BLaER1 (cell line): ENCODE results near the gene PALLD.

Experiments
- H3K27ac ChIP-seq: shearing (Covaris generic); formaldehyde crosslinking; 2 replicates; pipeline ENCODE4 v1.8.1; 2022
- H3K27me3 ChIP-seq: shearing (Covaris generic); formaldehyde crosslinking; 2 replicates; pipeline ENCODE4 v1.8.1; 2022
- H3K36me3 ChIP-seq: shearing (Covaris generic); formaldehyde crosslinking; 2 replicates; pipeline ENCODE4 v1.8.1; 2022
- H3K4me1 ChIP-seq: shearing (Covaris generic); formaldehyde crosslinking; 2 replicates; pipeline ENCODE4 v1.8.1; 2022
- H3K4me2 ChIP-seq: shearing (Covaris generic); formaldehyde crosslinking; 2 replicates; pipeline ENCODE4 v1.8.1; 2022
- H3K4me3 ChIP-seq: shearing (Covaris generic); formaldehyde crosslinking; 2 replicates; pipeline ENCODE4 v1.8.1; 2022
- H3K9ac ChIP-seq: shearing (Covaris generic); formaldehyde crosslinking; 2 replicates; pipeline ENCODE4 v1.8.1; 2022
- H3K9me3 ChIP-seq: shearing (Covaris generic); formaldehyde crosslinking; 2 replicates; pipeline ENCODE4 v1.8.1; 2022
- H4K20me1 ChIP-seq: shearing (Covaris generic); formaldehyde crosslinking; 2 replicates; pipeline ENCODE4 v1.8.1; 2022
- Cebpa-rat ChIP-seq: shearing (Covaris generic); IDR thresholded peaks from 2 replicates; pipeline ENCODE4 v1.8.1; 2022

Gene PALLD

DNA sequence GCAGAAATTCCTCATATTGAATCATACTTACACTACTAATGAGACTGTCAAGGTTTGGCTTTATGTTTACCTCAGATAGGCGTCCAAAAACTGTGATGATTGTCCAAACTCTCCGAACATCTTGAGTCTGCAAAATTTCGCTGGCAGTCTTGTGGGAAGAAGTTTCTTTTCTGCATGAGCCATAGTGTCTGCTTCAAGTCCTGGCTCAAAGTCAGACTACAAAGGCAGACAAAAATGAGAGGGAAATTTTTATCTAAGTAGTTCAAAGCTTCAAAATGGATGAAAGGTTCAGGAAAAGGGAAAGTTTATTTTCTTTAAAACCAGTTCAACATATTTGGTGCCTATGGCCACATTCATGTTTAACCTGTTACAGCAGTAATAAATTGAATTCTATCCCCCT, 40.7 kb downstream of the PALLD start:
- no peak overlapping the region for H3K27ac ChIP-seq

DNA sequence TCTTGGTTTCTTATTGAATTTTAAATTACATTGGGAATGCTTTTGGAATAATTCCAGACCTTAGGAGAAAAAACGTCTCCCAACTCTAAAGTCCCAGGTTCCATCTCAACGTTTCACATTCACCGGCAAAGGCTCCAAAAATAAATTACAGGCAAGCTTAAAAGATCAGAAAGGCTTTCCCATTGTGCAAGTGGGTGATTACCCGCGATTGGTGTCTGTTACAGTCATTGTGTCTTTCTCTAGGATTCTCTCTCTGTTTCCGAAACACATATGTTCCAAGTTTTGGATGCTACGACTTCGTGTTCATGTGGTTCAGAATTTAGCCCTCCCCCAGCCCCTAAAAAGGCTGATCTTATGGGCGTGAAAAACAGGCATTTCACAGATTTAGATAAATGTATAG, 41.8 kb downstream of the PALLD start:
- Histone ChIP-seq H3K36me3 (no peaks in the 10 kb centered on the region), H3K9me3 (no peaks in the 10 kb centered on the region), H3K4me2 (no peak overlapping the region), H3K27ac (no peak overlapping the region), H3K4me1 (no peaks in the 10 kb centered on the region), H3K27me3 (no peaks in the 10 kb centered on the region), H3K9ac (no peak overlapping the region), H3K4me3 (no peak overlapping the region), H4K20me1 (no peaks in the 10 kb centered on the region)
- no peak for TF ChIP-seq Cebpa-rat

More for the DNA sequence above, 40.7 kb downstream of the PALLD start:
- TF ChIP-seq Cebpa-rat: no peak
- Histone ChIP-seq H3K4me1 (no peaks in the 10 kb centered on the region), H3K4me3 (no peak overlapping the region), H3K9ac (no peak overlapping the region), H4K20me1 (no peaks in the 10 kb centered on the region), H3K36me3 (no peaks in the 10 kb centered on the region), H3K9me3 (no peaks in the 10 kb centered on the region), H3K4me2 (no peak overlapping the region), H3K27me3 (no peaks in the 10 kb centered on the region)

DNA sequence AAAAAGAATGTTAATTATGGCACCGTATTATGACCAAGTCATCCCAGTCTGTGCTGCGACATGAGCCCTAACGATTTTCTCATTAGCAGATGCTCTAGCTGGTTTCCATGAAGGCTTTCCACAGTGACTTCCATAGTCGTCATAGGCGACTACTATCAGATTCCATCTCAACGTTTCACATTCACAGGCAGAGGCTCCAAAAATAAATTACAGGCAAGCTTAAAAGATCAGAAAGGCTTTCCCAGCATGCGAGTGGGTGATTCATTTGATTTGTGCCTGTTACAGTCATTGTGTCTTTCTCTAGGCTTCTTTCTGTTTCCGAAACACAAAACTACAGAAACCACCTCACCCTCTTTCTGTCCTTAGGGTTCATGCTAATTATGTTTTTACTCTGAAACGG, 43.2 kb downstream of the PALLD start:
- Histone ChIP-seq H3K4me3 (no peak overlapping the region), H3K4me1 (no peaks in the 10 kb centered on the region), H4K20me1 (no peaks in the 10 kb centered on the region), H3K36me3 (no peaks in the 10 kb centered on the region), H3K27me3 (no peaks in the 10 kb centered on the region), H3K9ac (no peak overlapping the region), H3K4me2 (no peak overlapping the region), H3K9me3 (no peaks in the 10 kb centered on the region), H3K27ac (no peak overlapping the region)
- no peak for TF ChIP-seq Cebpa-rat

DNA sequence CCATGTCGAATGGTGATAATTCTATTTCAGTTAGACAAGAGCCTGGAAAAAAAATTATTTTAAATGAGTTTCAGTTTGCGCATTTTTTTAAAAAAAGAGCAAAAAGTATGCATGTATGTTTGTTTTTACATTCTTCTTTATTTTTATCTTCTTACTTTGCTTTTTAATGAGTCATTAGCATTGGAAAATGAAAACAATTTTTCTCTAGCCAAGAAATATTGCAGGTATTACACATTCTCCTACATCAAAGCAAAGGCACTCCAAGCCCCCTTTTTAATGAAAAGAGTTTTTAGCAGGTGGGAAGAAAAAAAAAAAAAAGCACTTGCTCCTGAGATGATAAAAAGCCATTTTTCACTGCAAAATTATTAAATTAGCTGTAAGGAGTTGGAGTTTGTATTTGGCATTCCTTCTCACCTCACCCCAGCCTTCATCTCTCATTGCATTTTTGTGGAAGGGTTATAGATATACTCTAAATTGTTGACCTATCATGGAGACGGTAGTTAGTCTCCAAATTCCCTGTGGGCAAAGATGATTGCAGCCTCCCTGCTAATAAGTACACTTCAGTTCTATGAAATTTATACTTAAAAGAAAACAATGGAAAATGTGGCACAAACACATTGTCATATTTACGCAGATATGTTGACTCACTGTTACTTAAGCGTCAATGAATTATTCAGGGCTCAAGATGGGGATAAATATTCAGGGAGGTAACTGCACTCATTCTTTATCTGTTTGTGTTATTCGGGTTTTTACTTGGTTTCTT, 43.8 kb downstream of the PALLD start:
- Histone ChIP-seq H3K4me3 (no peak overlapping the region), H3K4me2 (no peak overlapping the region), H3K9ac (no peak overlapping the region), H3K27ac (no peak overlapping the region), H4K20me1 (no peaks in the 10 kb centered on the region), H3K27me3 (no peaks in the 10 kb centered on the region), H3K9me3 (no peaks in the 10 kb centered on the region), H3K36me3 (no peaks in the 10 kb centered on the region), H3K4me1 (no peaks in the 10 kb centered on the region)
- TF ChIP-seq Cebpa-rat: no peak

DNA sequence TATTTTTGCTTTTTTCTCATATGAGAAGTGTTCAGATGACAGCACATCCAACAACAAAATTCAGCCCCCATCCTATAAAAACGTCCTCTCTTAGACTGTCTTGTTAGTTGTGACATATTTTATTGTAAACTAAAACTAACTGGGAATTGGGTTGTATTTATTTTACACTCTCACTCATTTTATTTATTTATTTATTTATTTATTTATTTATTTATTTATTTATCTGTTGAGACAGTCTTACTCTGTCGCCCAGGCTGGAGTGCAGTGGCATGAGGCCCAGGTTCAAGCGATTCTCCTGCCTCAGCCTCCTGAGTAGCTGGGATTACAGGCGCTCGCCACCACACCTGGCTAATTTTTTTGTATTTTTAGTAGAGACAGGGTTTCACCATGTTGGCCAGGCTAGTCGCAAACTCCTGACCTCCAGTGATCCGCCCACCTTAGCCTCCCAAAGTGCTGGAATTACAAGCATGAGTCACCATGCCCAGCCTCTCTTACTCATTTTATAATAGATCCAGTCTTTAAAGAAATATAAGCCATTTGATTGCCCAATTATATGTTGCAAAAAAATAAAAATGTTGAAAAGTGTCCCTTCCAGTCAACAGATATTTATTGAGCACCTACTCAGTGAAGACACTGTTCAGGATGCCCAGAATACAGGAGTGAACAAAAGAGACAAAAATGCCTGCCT, 44.6 kb downstream of the PALLD start:
- no peaks in the 10 kb centered on the region for H3K36me3 ChIP-seq
- H3K27ac ChIP-seq: no peak overlapping the region
- no peaks in the 10 kb centered on the region for H3K27me3 ChIP-seq
- H3K4me3 ChIP-seq: no peak overlapping the region
- H3K4me2 ChIP-seq: no peak overlapping the region
- no peaks in the 10 kb centered on the region for H3K9me3 ChIP-seq
- TF ChIP-seq Cebpa-rat: no peak
- no peak overlapping the region for H3K9ac ChIP-seq
- no peaks in the 10 kb centered on the region for H4K20me1 ChIP-seq
- H3K4me1 ChIP-seq: no peaks in the 10 kb centered on the region

DNA sequence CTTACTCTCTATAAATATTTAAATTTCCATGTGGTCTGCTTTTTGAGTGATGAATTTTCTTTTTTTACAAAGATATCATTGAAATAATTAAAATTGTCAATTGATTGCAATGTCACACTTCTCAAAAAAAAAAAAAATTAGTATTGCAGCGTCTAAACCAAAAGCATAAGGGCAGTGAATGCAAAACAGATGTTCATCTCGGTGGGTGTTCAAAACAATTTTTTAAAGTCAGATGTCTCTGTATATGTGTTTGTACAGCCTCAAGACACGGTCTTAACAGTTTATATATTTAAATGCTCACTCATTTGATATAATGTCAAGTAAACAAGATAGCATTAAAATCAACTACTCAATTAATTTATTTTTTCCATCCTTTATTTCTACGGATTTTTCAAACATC, 52.3 kb downstream of the PALLD start:
- Histone ChIP-seq H3K36me3 (no peaks in the 10 kb centered on the region), H3K27me3 (no peaks in the 10 kb centered on the region), H3K4me2 (no peak overlapping the region), H3K9me3 (no peaks in the 10 kb centered on the region), H4K20me1 (no peaks in the 10 kb centered on the region), H3K4me1 (no peaks in the 10 kb centered on the region), H3K27ac (no peak overlapping the region), H3K4me3 (no peak overlapping the region), H3K9ac (no peak overlapping the region)
- TF ChIP-seq Cebpa-rat: no peak

DNA sequence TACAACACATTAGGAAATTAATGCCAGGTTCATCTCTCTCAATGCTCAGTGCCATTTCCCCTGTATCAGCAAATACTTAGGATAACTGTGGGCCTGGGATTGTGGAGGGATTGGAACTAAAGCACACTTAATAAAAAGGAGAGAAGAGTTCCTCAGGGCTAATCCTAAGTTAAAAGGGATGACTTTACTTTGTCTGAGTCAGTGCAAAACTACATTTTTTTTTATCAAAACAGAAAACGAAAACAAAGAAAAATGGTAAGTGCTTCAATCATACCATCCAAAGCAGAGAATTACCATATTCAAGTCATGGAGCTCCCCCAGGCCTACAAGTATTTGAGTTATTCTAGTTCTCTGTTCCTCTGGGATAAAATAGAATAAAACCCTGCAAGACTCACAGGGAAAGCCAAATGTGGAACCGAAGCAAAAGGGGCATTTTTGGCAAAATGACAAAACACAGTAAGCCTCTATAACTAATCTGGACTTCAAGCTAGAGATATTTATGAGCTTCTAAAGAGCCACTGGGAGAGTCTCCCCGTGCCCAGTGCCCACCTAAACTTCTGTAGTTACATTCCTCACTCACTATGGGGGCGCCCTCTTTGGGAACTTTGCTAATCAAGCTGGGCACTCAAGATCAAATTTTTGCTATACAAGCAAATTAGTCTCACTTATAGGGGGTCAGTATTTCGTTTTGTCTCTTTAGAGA, 53.4 kb downstream of the PALLD start:
- Histone ChIP-seq H4K20me1 (no peaks in the 10 kb centered on the region), H3K4me2 (no peak overlapping the region), H3K9me3 (no peaks in the 10 kb centered on the region), H3K36me3 (no peaks in the 10 kb centered on the region), H3K27me3 (no peaks in the 10 kb centered on the region), H3K4me3 (no peak overlapping the region), H3K9ac (no peak overlapping the region), H3K4me1 (no peaks in the 10 kb centered on the region), H3K27ac (no peak overlapping the region)
- no peak for TF ChIP-seq Cebpa-rat

DNA sequence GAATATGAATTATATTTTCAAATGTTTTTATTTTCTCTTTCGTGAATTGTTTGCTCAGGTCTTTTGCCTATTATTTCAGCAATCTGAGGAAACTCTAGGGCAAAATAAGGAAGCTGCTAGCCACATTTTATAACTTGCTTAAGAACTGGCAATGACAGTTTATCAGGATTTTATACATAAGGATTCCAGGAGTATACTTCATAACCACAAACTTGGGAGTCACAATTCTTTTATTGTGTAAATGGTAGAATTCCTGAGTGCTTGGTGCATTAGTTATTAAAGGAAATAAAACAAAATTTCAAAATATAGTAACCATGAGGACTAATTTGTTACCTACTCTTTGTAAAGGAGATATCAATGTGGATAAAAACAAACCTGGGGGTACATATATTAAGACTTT, 54.4 kb downstream of the PALLD start:
- H3K4me1 ChIP-seq: no peaks in the 10 kb centered on the region
- H4K20me1 ChIP-seq: no peaks in the 10 kb centered on the region
- no peak overlapping the region for H3K27ac ChIP-seq
- H3K9me3 ChIP-seq: no peaks in the 10 kb centered on the region
- no peaks in the 10 kb centered on the region for H3K36me3 ChIP-seq
- no peak overlapping the region for H3K9ac ChIP-seq
- no peaks in the 10 kb centered on the region for H3K27me3 ChIP-seq
- H3K4me2 ChIP-seq: no peak overlapping the region
- no peak for TF ChIP-seq Cebpa-rat
- no peak overlapping the region for H3K4me3 ChIP-seq

DNA sequence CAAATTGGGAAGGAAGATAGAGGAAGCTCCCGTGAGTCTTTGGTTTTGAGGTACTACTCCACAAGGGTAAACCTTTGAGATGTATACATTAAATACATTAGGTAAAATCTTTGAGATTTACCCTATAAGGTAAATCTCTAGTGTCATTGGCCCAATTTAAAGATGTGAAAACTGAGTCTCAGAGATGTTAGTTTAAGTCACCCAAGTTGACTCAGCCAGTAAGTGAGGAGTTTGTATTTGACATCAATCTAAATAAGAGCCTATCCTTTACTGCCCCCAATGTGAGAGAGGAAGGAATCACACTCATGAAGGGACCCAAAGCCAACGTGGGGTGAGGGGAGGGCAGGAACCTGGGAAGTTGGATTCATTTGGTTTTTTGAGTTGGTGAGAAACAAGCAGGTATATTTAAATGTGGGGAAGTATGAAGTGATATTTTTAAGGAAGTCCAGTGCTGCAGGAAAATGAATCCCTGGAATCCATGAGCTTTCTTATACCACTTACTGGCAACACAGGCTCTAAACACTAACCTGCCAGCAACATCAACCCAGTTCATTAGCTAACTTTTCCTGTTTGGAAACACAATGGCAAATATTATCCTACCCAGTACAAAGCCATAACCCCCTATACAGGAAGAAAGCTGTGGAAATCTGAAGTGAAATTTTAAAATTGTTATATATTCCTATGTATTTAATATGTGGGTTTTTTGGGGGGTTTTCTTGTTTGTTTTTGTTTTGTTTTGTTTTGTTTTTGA, 55.3 kb downstream of the PALLD start:
- H3K27ac ChIP-seq: no peak overlapping the region
- H3K27me3 ChIP-seq: no peaks in the 10 kb centered on the region
- no peak overlapping the region for H3K9ac ChIP-seq
- H3K36me3 ChIP-seq: no peaks in the 10 kb centered on the region
- no peaks in the 10 kb centered on the region for H4K20me1 ChIP-seq
- no peak overlapping the region for H3K4me2 ChIP-seq
- H3K4me3 ChIP-seq: no peak overlapping the region
- H3K4me1 ChIP-seq: no peaks in the 10 kb centered on the region
- H3K9me3 ChIP-seq: no peaks in the 10 kb centered on the region
- TF ChIP-seq Cebpa-rat: no peak
